Keratinocyte (primary cell): ENCODE data around the gene RGL3. TPM values are rescaled to one million over a fixed set of nuclear protein-coding genes. Genes with fewer than 3 reads are reported as not detected.

Experiments
- DNase-seq: peaks from one replicate; pipeline ENCODE4 v3.0.0-alpha.2; 2011; ENCODE audit warnings: low read depth, missing footprints, low spot score
- FAIRE-seq: peaks from 2 replicates; lab custom pipeline; 2011; peaks lifted over from hg19 to GRCh38; lab: Jason Lieb, UNC
- H2AFZ ChIP-seq: 2 replicates; pipeline ENCODE4 v1.6.0; 2012; ENCODE audit warnings: low read length, control low read depth, inconsistent platforms; ENCODE audit not compliant: control insufficient read depth
- H3K27ac ChIP-seq: 2 replicates; pipeline ENCODE4 v1.5.1; 2011; ENCODE audit warnings: low read length; ENCODE audit not compliant: control insufficient read depth, insufficient read depth
- H3K27me3 ChIP-seq: 3 replicates; pipeline ENCODE4 v1.6.0; 2011; ENCODE audit warnings: low read length; ENCODE audit not compliant: control insufficient read depth, insufficient read depth; ENCODE audit errors: extremely low read depth
- H3K36me3 ChIP-seq, 2 experiments: 2 replicates in 1 of 2; 3 replicates in 1 of 2; pipeline ENCODE4 v1.5.1; 2011; ENCODE audit warnings: low read length in 2 of 2, mild to moderate bottlenecking in 1 of 2; ENCODE audit not compliant: control insufficient read depth in 2 of 2, insufficient read depth in 2 of 2; ENCODE audit errors: extremely low read depth in 1 of 2
- H3K4me1 ChIP-seq: 3 replicates; pipeline ENCODE4 v1.5.1; 2011; ENCODE audit warnings: low read length; ENCODE audit not compliant: control insufficient read depth, insufficient read depth; ENCODE audit errors: extremely low read depth
- H3K4me2 ChIP-seq: 3 replicates; pipeline ENCODE4 v1.6.0; 2011; ENCODE audit warnings: low read depth, low read length; ENCODE audit not compliant: control insufficient read depth, insufficient read depth; ENCODE audit errors: extremely low read depth
- H3K4me3 ChIP-seq, 3 experiments: fragments of 200-600 bp in 1 of 3; sonication (generic) in 1 of 3; 2 replicates in 2 of 3; 3 replicates in 1 of 3; pipeline ENCODE4 v1.5.1; 2011 to 2016; ENCODE audit warnings: low read length in 3 of 3, mild to moderate bottlenecking in 3 of 3, control low read depth in 2 of 3, inconsistent platforms in 1 of 3, low read depth in 1 of 3, mixed read lengths in 1 of 3, mixed run types in 1 of 3, moderate library complexity in 1 of 3; ENCODE audit not compliant: control insufficient read depth in 2 of 3, insufficient read depth in 2 of 3; ENCODE audit errors: extremely low read depth in 1 of 3
- H3K79me2 ChIP-seq: 2 replicates; pipeline ENCODE4 v1.6.0; 2012; ENCODE audit warnings: low read length; ENCODE audit not compliant: control insufficient read depth, insufficient read depth
- H3K9ac ChIP-seq: 3 replicates; pipeline ENCODE4 v1.6.0; 2011; ENCODE audit warnings: low read length; ENCODE audit not compliant: control insufficient read depth, insufficient read depth; ENCODE audit errors: extremely low read depth
- H3K9me1 ChIP-seq: 3 replicates; pipeline ENCODE4 v1.6.0; 2011; ENCODE audit warnings: low read length; ENCODE audit not compliant: control insufficient read depth, insufficient read depth; ENCODE audit errors: extremely low read depth
- H3K9me3 ChIP-seq: 2 replicates; pipeline ENCODE4 v1.5.1; 2012; ENCODE audit warnings: low read depth, low read length; ENCODE audit not compliant: control insufficient read depth
- H4K20me1 ChIP-seq: 3 replicates; pipeline ENCODE4 v1.6.0; 2011; ENCODE audit warnings: low read length; ENCODE audit not compliant: control insufficient read depth, insufficient read depth; ENCODE audit errors: extremely low read depth
- CTCF ChIP-seq, 3 experiments: IDR thresholded peaks in 1 of 3; conservative IDR thresholded peaks in 1 of 3; optimal IDR thresholded peaks in 1 of 3; 2 replicates in 2 of 3; 3 replicates in 1 of 3; pipeline versions ENCODE3 to v1.5.1; 2011; ENCODE audit warnings: low read length in 3 of 3, mild to moderate bottlenecking in 3 of 3, moderate library complexity in 2 of 3, control low read depth in 1 of 3, inconsistent platforms in 1 of 3; ENCODE audit not compliant: insufficient read depth in 2 of 3; ENCODE audit errors: extremely low read depth in 1 of 3
- EZH2 ChIP-seq: IDR thresholded peaks from one replicate; pipeline ENCODE4 v1.6.1; 2012; ENCODE audit warnings: inconsistent platforms, mild to moderate bottlenecking, low read length, moderate library complexity
- dilution Hi-C: fragments of 300-500 bp; cut with MboI; formaldehyde crosslinking; loops from one replicate; pipeline ENCODE4 v1.7.0; 2020; ENCODE audit warnings: low sequenced_read_pairs; ENCODE audit not compliant: extremely low pct_ligation_motif_present
- polyA plus RNA-seq, 5 experiments: library from polyadenylated mRNA; depleted of rRNA in 3 of 5; stranded (reverse) in 3 of 5; stranded (forward) in 1 of 5; unstranded in 1 of 5; fragments of >200 nt; gene quantifications; 1 replicate in 1 of 5; 2 replicates in 3 of 5; 3 replicates in 1 of 5; pipeline versions ENCODE4 v1.2.1 to v1.2.3, GENCODE V29; 2011 to 2012; ENCODE audit warnings: missing spikeins in 2 of 5, low read depth in 1 of 5, low replicate concordance in 1 of 5

Gene RGL3
- polyA plus RNA-seq, 1 donor (not counting 4 experiments of a cell fraction or from before 2014, with no cell fraction given), result not detected

- Histone ChIP-seq H3K79me2 (no peaks in the 10 kb centered on the region), H2AFZ (no peak overlapping the region), H3K4me1 (peaks cover 6% of the 10 kb centered on the region), H3K9me3 (no peaks in the 10 kb centered on the region), H3K4me2 (peak overlapping the region; percentile 27), H3K4me3 (no peak overlapping the region), H3K36me3 (peaks cover 0 to 5% of the 10 kb centered on the region in 2 experiments), H3K27ac (no peak overlapping the region), H3K9ac (no peak overlapping the region), H3K27me3 (no peaks in the 10 kb centered on the region), H4K20me1 (no peaks in the 10 kb centered on the region), H3K9me1 (no peaks in the 10 kb centered on the region)
- dilution Hi-C loops, result no loop called here
- FAIRE-seq (no peak), DNase-seq (no peak)
- no peak for TF ChIP-seq EZH2
- no peak for TF ChIP-seq CTCF (optimal IDR thresholded peaks at IDR 0.05 in 1 of 3, IDR thresholded peaks at IDR 0.05 in 1 of 3, conservative IDR thresholded peaks at IDR 0.05 in 1 of 3; ENCODE audit: extremely low read depth in 1 of 3, insufficient read depth in 2 of 3, low read length in 3 of 3)
Measured at GRCh38 chr19:11361037-11361770, 57.9 kb downstream of the RGL3 start.

GRCh38 chr19:11359421-11359820, 59.7 kb downstream of the RGL3 start:
- DNase-seq, result no peak
- no peak overlapping the region for H3K4me2 ChIP-seq
- H3K36me3 ChIP-seq, result peaks cover 0 to 3% of the 10 kb centered on the region in 2 experiments
- no peaks in the 10 kb centered on the region for H3K9me3 ChIP-seq
- no peaks in the 10 kb centered on the region for H4K20me1 ChIP-seq
- no peak overlapping the region for H2AFZ ChIP-seq
- H3K4me3 ChIP-seq, result no peak overlapping the region
- FAIRE-seq, result no peak
- no peak overlapping the region for H3K9ac ChIP-seq
- H3K27ac ChIP-seq, result no peak overlapping the region
- TF ChIP-seq CTCF (optimal IDR thresholded peaks at IDR 0.05 in 1 of 3, IDR thresholded peaks at IDR 0.05 in 1 of 3, conservative IDR thresholded peaks at IDR 0.05 in 1 of 3; ENCODE audit: extremely low read depth in 1 of 3, insufficient read depth in 2 of 3, low read length in 3 of 3), result no peak
- no peak for TF ChIP-seq EZH2
- dilution Hi-C loops, result no loop called here
- H3K9me1 ChIP-seq, result peaks cover 2% of the 10 kb centered on the region
- H3K4me1 ChIP-seq, result peaks cover 12% of the 10 kb centered on the region
- no peaks in the 10 kb centered on the region for H3K27me3 ChIP-seq
- no peaks in the 10 kb centered on the region for H3K79me2 ChIP-seq
